HG02885 (cell line): ENCODE measurements around the gene LCNL1.
"Not testable (repeated sequence)": the region's sequence is repeated elsewhere in the genome, so short reads cannot be mapped to it uniquely, and the experiment has no call there.

ENCODE experiments used
- ATAC-seq: cut with Tn5 transposase; IDR thresholded peaks from one replicate; pipeline ENCODE4 v1.9.1; 2021; ENCODE audit warnings: mild to moderate bottlenecking; ENCODE audit not compliant: unreplicated experiment, poor library complexity

LCNL1 gene

GRCh38 chr9:136990242-136990911 lies 7.6 kb downstream of the LCNL1 start:
- ATAC-seq, result no peak

GRCh38 chr9:136991993-136992818 lies 9.4 kb downstream of the LCNL1 start, which contains the start of gene PAXX:
PAXX (plus strand) TSS chr9:136992422; CDS start chr9:136992444, 22 bp downstream.
- peak; percentile 92 for ATAC-seq

DNA sequence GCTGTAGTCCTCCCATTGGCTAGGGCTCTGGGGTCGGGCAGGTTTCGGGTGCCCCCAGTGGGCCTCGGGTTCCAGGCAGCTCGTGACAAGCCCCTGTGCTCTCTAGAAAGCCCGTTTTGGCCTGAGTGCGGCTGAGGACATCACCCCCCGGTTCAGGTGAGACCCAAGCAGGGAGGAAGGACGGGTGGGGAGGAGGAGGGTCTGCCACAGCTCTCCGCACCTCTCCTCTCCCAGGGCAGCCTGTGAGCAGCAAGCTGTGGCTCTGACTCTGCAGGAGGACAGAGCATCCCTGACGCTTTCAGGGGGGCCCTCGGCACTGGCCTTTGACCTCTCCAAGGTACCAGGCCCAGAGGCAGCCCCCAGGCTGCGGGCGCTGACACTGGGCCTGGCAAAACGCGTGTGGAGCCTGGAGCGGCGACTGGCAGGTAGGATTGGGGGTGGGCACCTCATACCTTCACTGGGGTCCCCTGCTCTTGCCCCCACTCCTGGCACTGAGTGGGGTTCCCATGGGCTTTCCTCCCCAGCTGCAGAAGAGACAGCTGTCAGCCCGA lies 10.1 kb downstream of the LCNL1 start:
- ATAC-seq, result no peak

DNA sequence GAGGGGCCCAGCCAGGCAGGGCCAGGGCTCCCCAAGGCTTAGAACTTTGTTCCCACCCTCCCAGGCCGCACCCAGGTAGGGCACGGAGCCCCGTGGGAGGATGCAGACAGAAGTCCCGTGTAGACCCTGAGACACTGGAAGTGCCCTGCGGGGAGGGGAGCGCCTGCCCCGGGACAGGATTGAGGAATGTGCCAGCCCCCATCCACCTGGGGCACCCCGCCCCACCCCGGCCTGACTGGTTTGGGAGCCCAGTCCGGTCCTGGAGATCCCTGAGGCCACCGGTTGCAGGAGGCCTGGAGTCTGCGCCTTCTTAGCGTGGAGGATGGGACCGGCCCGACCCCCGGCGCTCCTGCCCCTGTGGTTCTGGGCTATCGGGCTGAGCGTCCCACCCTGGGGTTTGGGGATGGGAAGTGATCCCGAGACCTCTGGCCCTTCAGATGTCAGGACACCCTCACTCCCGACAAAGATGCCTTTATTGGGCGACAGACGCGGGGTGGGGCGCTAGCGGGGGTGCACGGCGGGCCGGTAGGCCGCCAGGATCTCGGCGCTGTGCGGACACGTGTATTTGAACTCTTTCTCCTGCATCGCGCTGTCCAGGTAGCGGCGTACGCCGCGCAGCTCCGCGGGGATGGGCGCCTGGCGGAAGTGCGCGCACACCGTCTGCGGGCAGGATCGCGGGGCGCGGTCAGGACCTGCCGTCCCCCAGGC lies 11.5 kb downstream of the LCNL1 start:
- no peak for ATAC-seq

- no peak for ATAC-seq
Observed at GRCh38 chr9:136994888-136995230, 12.1 kb downstream of the LCNL1 start.

DNA sequence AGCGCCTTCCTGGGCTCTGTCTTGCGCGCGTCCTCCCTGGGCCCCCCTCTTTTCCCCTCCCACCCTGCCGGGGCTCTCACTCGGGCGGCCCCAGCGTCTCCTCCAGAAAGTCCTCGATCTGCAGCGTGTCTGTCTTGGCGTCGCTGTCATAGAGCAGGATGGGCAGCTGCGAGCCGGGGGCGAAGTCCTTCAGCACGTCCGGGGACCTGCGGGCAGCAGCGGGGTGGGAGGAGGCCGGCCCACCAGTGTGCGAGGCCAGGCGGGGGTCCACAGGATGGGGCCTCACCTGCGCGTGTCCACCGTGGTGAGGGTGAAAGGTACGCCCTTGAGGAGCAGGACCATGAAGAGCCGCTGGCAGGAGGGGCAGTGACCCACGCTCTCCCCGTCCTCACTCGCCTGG lies 12.6 kb downstream of the LCNL1 start:
- no peak for ATAC-seq

GRCh38 chr9:136995772-136996311 lies 13.0 kb downstream of the LCNL1 start:
- ATAC-seq, result no peak

DNA sequence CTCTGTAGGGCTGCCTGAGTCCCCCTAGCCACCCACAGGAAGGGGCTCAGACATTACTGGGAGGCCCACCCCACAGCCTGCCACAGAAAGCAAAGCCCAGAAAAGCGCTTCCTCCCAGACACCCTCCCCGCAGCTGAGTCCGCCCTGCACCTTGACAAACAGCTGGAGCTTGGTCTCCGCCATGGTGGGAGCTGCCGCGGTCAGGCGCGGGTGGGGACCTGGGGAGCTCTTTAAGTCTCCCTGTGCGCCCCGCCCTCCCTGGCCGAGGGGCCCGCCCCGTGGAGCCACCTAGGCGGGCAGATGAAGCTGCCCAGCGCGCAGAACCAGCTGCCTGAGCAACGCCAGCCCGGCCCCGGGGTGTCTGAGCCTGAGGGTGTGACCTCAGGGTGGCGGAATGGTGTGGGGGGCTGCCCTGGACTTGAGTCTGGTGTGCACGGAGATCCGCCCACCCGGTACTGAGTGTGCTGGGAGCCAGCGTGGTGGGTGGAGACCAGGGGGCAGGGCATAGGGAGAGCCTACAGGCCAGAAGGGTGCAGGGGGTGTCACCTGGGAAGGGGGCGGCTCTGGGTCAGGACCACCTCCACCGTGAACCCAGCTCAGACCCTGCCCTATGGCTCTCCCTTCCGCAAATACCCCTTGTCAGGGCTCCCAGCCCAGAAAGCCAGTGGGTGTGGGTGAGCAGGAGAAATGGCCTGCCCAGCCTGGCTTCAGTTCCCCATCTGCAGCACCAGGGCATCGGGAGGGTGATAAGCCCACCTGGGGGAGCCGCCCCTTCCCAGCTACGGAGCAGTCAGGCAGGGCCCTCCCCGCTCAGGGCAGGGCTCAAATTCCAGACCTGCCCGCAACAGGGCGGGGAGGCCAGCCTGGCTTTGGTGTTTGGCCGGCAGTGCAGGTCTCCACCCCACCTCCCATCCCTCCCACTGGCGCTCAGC lies 13.8 kb downstream of the LCNL1 start, which contains the start of gene CLIC3:
CLIC3 (minus strand) TSS at position 208 of the 932 bp plus-strand sequence; CDS start at position 183, 25 bp downstream.
- no peak for ATAC-seq

GRCh38 chr9:136997371-136997770 lies 14.6 kb downstream of the LCNL1 start:
- no peak for ATAC-seq

DNA sequence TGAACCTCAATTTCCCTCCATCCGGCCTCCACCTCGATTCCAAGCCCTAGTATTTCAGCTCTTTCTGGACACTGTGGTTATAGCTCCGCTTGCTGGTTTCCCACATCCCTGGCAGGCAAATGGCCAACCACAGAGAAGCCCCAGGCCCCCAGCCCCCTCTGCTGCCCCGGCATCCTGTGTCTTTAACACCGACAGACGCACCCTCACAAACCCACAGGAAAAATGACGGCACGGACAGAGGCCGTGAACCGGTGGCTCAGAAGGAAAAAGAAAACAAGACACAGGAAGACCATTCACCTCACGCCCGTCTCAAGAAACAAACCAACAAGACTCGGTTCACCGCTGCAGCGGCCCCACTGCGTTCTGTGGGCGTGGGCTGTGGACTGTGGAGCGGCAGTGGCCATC lies 15.0 kb downstream of the LCNL1 start:
- ATAC-seq, result no peak

DNA sequence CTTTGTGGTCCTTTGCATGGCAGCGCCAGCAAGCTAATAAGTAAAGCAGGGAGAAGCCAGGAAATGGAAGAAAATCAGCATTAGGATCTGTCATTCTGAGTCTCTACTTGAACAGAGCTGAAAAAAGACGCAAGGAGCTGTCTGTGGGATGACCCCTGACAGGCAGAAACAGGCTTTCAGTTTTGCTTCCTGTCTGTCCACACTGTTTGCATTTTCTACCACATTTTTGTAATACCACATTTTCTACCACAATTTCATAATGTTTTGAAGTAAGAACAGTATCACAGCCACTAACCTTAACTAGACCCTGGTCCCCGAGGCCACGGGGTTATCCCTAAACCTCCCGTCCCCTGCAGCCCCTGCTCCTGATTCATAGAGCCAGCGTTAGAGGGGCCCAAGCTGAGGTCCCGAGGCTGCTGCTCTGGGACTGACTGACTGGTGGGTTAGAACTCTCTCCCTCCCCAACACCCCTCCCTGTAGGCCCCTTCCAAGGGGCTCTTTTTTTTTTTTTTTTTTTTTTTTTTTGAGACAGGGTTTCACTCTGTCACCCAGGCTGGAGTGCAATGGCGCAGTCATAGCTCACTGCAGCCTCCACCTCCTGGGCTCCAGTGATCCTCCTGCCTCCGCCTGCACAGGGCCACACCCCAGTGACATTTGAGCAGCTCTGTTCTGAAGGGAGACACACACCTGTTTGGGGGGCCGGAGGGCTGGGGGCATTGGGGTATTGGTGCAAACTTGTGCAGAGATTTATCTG lies 17.6 kb downstream of the LCNL1 start:
- peak; percentile 69 for ATAC-seq

- no peak for ATAC-seq
Observed at GRCh38 chr9:137001857-137002645, 19.3 kb downstream of the LCNL1 start.

DNA sequence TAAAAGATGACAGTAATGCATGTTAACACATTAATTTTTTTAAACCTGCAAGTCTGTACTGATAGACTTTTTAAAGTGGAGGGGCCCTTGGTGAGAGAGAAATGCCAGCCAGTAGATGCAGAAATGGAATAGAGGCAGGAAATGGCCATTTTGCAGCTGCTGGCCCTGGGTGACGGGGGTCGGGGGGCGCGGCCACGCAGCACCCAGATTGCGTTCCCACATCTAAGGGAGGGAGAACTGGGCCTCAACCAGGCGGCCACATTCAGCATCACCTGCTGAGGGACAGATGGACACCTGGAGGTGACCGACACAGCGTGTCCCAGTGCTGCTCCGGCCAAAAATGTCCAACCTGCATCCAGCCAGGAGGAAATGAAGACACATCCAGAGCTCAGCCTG lies 19.9 kb downstream of the LCNL1 start:
- ATAC-seq, result no peak

DNA sequence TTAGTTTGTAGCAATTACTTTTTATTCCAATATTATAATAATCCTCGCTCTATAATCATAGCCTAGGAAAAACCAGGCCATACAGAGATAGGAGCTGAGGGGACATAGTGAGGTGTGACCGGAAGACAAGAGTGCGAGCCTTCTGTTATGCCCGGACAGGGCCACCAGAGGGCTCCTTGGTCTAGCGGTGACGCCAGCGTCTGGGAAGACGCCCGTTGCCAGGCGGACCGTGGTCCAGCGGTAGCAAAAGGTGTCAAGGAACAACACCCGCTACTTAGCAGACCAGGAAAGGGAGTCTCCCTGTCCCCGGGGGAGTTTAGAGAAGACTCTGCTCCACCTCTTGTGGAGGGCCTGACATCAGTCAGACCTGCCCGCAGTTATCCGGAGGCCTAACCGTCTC lies 21.5 kb downstream of the LCNL1 start:
- ATAC-seq, result not testable (repeated sequence)

DNA sequence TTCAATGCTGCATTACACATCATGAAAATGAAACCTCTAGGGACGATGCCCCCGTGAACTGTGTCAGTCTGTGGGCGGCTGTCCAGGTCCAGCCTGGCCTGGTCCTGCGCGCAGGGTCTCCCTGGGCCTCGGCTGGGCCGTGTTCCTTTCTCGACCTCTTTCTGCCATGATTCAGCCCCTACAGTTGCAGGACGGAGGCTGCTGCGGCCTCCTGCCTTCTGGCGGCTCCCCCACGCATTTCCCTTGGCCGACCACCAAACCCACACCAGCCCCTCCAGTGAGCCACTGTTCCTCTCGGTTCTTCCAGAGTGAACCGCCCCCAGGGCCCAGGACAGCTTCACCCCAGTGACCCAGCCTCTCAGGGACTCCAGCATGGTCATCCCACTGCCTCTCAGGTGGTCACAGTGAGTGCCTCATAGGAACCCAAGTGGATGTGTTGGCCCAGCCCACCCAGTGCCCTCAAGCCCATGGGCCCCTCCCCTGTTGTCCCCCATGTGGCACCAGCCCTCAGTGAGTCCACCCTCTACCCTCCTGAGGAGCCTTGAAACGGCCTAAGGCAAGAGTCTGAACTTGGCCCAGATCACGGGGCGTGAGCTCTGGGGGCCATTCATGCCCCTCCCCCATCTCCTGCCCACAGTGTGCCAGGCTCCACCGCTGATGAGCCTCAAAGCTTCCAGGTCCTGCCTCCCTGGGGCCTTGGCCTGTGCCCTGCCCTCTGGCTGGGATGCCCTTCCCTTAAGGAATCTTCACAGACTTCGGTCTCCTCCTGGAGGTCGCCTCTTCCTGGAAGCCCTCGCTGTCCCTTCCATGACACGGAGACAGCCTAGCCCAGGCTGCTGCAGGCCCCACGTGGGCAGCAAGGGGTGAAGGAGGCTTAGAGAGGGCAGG lies 23.6 kb downstream of the LCNL1 start:
- ATAC-seq, result no peak

GRCh38 chr9:137007108-137007815 lies 24.5 kb downstream of the LCNL1 start:
- no peak for ATAC-seq
